ENCODE measurements around the gene MBOAT7. TPM values are rescaled to one million over a fixed set of nuclear protein-coding genes. Genes with fewer than 3 reads are reported as not detected.
"Not testable (repeated sequence)": the region's sequence is repeated elsewhere in the genome, so short reads cannot be mapped to it uniquely, and the experiment has no call there.

MBOAT7 gene
- total RNA-seq, 1 donor from 2014 or later, result 99.1 TPM

DNA sequence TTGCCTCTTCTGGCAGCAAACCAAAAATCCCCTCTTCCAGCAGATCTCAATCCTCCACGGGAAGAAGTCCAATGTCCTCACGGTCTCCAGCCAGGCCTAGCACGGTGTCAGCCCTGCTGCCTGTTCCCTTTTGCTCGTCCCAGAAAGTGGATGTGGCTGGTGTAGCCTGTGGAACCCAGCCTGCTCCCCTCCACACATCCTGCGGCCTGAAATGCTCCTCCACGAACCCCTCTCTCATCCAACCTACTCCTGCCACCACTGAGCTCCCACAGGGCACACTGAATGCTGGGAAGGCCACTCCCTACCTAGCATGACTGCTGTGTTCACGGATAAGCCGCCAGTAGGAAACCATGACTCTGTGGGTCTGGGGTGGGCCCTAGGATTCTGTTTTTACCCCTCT is 3.0 kb downstream of the MBOAT7 start:
- no peaks in the 10 kb centered on the region for H3K27me3 Mint-ChIP-seq
- peaks cover 5% of the 10 kb centered on the region for H3K4me1 Mint-ChIP-seq (ENCODE audit: low read depth)
- peaks cover 6% of the 10 kb centered on the region for H3K36me3 Mint-ChIP-seq (ENCODE audit: insufficient read depth)
- no peak overlapping the region for H3K4me3 Mint-ChIP-seq (ENCODE audit: low read depth)
- H3K9me3 Mint-ChIP-seq (ENCODE audit: low read depth), result no peaks in the 10 kb centered on the region
- H3K27ac Mint-ChIP-seq, result no peak overlapping the region
- TF ChIP-seq, protein P1, sequence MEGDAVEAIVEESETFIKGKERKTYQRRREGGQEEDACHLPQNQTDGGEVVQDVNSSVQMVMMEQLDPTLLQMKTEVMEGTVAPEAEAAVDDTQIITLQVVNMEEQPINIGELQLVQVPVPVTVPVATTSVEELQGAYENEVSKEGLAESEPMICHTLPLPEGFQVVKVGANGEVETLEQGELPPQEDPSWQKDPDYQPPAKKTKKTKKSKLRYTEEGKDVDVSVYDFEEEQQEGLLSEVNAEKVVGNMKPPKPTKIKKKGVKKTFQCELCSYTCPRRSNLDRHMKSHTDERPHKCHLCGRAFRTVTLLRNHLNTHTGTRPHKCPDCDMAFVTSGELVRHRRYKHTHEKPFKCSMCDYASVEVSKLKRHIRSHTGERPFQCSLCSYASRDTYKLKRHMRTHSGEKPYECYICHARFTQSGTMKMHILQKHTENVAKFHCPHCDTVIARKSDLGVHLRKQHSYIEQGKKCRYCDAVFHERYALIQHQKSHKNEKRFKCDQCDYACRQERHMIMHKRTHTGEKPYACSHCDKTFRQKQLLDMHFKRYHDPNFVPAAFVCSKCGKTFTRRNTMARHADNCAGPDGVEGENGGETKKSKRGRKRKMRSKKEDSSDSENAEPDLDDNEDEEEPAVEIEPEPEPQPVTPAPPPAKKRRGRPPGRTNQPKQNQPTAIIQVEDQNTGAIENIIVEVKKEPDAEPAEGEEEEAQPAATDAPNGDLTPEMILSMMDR (IDR thresholded peaks at IDR 0.05; ENCODE audit: unreplicated experiment), result no peak
- no peak for DNase-seq (ENCODE audit: low spot score, unreplicated experiment)

DNA sequence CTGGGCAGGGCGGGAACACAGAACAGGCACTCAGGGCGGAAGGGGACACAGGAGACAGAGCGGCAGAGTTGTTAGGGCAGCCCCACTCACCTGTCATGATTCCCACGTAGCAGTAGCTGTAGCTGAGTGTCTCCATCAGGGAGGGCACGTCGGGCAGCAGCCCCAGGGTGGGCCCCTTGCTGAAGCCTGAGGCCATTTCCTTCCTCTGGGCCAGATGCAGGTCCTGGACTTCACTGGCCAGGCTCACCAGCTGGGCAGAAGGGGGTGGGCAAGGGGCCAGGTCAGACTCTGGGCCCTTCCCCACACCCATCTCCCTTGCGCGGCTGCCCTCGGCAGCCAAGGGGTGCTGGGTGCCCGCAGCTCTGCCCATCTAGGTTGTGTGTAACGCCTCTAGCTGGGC is 5.9 kb downstream of the MBOAT7 start:
- H3K27ac Mint-ChIP-seq, result no peak overlapping the region
- H3K9me3 Mint-ChIP-seq (ENCODE audit: low read depth), result no peaks in the 10 kb centered on the region
- no peak overlapping the region for H3K4me3 Mint-ChIP-seq (ENCODE audit: low read depth)

GRCh38 chr19:54181894-54182293 is 7.5 kb downstream of the MBOAT7 start:
- H3K9me3 Mint-ChIP-seq (ENCODE audit: low read depth); DNase-seq (ENCODE audit: low spot score, unreplicated experiment); H3K4me1 Mint-ChIP-seq (ENCODE audit: low read depth); H3K27ac Mint-ChIP-seq; H3K4me3 Mint-ChIP-seq (ENCODE audit: low read depth); H3K27me3 Mint-ChIP-seq: not testable (repeated sequence)
- peaks cover 16% of the 10 kb centered on the region for H3K36me3 Mint-ChIP-seq (ENCODE audit: insufficient read depth)

More for the DNA sequence above, 5.9 kb downstream of the MBOAT7 start:
- TF ChIP-seq, protein P1 (IDR thresholded peaks at IDR 0.05; ENCODE audit: unreplicated experiment), result no peak
- Mint-ChIP-seq H3K4me1 (ENCODE audit: low read depth) (peaks cover 7% of the 10 kb centered on the region), H3K27me3 (no peaks in the 10 kb centered on the region), H3K36me3 (ENCODE audit: insufficient read depth) (peaks cover 12% of the 10 kb centered on the region)
- DNase-seq (ENCODE audit: low spot score, unreplicated experiment), result no peak

- peaks cover 2% of the 10 kb centered on the region for H3K4me1 Mint-ChIP-seq (ENCODE audit: low read depth)
- TF ChIP-seq, protein P1 (IDR thresholded peaks at IDR 0.05; ENCODE audit: unreplicated experiment), result no peak
- H3K4me3 Mint-ChIP-seq (ENCODE audit: low read depth), result no peak overlapping the region
- DNase-seq (ENCODE audit: low spot score, unreplicated experiment), result no peak
- no peaks in the 10 kb centered on the region for H3K27me3 Mint-ChIP-seq
- no peak overlapping the region for H3K27ac Mint-ChIP-seq
- H3K36me3 Mint-ChIP-seq (ENCODE audit: insufficient read depth), result peaks cover 15% of the 10 kb centered on the region
- no peaks in the 10 kb centered on the region for H3K9me3 Mint-ChIP-seq (ENCODE audit: low read depth)
Measured at GRCh38 chr19:54180691-54181091, 8.7 kb downstream of the MBOAT7 start.

DNA sequence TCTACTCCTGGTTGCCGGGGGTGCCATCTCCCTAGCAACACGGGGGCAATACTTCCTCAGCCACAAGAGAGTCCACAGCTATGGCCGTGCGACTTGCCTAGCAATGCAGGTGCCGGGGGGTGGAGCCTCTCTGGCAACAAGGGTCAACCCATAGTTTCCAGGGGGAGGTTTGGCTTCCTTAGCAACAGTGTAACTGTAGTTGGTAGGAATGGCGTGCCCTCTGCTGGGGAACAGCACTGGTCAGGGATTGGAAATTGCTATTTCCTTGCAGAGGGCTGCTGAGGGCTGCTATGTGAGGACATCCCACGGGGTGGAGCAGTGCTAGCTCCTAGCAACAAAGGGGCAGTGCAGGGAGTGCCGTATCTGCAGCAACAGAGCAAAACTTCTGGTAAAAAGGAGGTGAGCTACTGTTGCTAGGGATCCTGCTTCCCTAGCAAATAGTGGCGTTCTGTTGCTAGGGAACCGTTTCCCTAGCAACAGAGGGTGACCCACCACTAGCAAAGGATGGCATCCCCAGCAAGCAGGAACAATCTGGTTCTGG is 9.4 kb downstream of the MBOAT7 start:
- H3K4me1 Mint-ChIP-seq (ENCODE audit: low read depth), result peaks cover 2% of the 10 kb centered on the region
- peak; percentile 59 for DNase-seq (ENCODE audit: low spot score, unreplicated experiment)
- peaks cover 13% of the 10 kb centered on the region for H3K36me3 Mint-ChIP-seq (ENCODE audit: insufficient read depth)
- H3K27me3 Mint-ChIP-seq, result no peaks in the 10 kb centered on the region
- H3K27ac Mint-ChIP-seq, result peak overlapping the region; percentile 24
- no peak overlapping the region for H3K4me3 Mint-ChIP-seq (ENCODE audit: low read depth)
- no peaks in the 10 kb centered on the region for H3K9me3 Mint-ChIP-seq (ENCODE audit: low read depth)
- TF ChIP-seq, protein P1 (IDR thresholded peaks at IDR 0.05; ENCODE audit: unreplicated experiment), result peak; percentile 61

- TF ChIP-seq, protein P1 (IDR thresholded peaks at IDR 0.05; ENCODE audit: unreplicated experiment), result no peak
- Mint-ChIP-seq H3K9me3 (ENCODE audit: low read depth) (no peaks in the 10 kb centered on the region), H3K27me3 (no peaks in the 10 kb centered on the region), H3K36me3 (ENCODE audit: insufficient read depth) (peaks cover 13% of the 10 kb centered on the region), H3K27ac (peak overlapping the region; percentile 24), H3K4me3 (ENCODE audit: low read depth) (no peak overlapping the region), H3K4me1 (ENCODE audit: low read depth) (peaks cover 2% of the 10 kb centered on the region)
- no peak for DNase-seq (ENCODE audit: low spot score, unreplicated experiment)
Measured at GRCh38 chr19:54179262-54179852, 10.0 kb downstream of the MBOAT7 start.
